GM12878 (cell line): ENCODE data around the gene SLC4A5. TPM values are rescaled to one million over a fixed set of nuclear protein-coding genes. Genes with fewer than 3 reads are reported as not detected.
A peak's percentile ranks its signal among the peaks of the same experiment; 100 is the strongest.

Experiments
- ATF2 ChIP-seq: IDR thresholded peaks from 2 replicates; pipeline ENCODE4 v1.6.1; 2012; ENCODE audit warnings: low read length, inconsistent platforms
- BRCA1 ChIP-seq: IDR thresholded peaks from 2 replicates; pipeline ENCODE4 v1.6.1; 2011; ENCODE audit warnings: low read depth, low read length, improper control_type of control experiment
- EGR1 ChIP-seq, 2 experiments: IDR thresholded peaks; 1 replicate in 1 of 2; 2 replicates in 1 of 2; pipeline ENCODE4 v1.6.1; 2011 to 2012; ENCODE audit warnings: low read depth in 2 of 2, low read length in 2 of 2, borderline replicate concordance in 1 of 2, mild to moderate bottlenecking in 1 of 2, moderate library complexity in 1 of 2
- ESRRA ChIP-seq: IDR thresholded peaks from 2 replicates; pipeline ENCODE4 v1.6.1; 2012; ENCODE audit warnings: mild to moderate bottlenecking, low read length, improper control_type of control experiment
- HCFC1 ChIP-seq: fragments of 150-350 bp; IDR thresholded peaks from 2 replicates; pipeline ENCODE4 v1.6.1; 2014; ENCODE audit warnings: low read length
- IKZF1 ChIP-seq: fragments of 450-650 bp; conservative IDR thresholded peaks from 2 replicates; pipeline ENCODE4 v1.6.1; 2017; ENCODE audit warnings: antibody characterized with exemption, mild to moderate bottlenecking
- IRF3 ChIP-seq: fragments of 450-650 bp; IDR thresholded peaks from 2 replicates; pipeline ENCODE4 v1.6.1; 2014; ENCODE audit warnings: mild to moderate bottlenecking
- KLF5 ChIP-seq: fragments of 450-650 bp; IDR thresholded peaks from 2 replicates; pipeline ENCODE4 v1.6.1; 2014; ENCODE audit warnings: mild to moderate bottlenecking; ENCODE audit not compliant: partially characterized antibody
- LARP7 ChIP-seq: fragments of 450-650 bp; IDR thresholded peaks from 2 replicates; pipeline ENCODE4 v1.6.1; 2017; ENCODE audit warnings: mild to moderate bottlenecking
- MAX ChIP-seq: IDR thresholded peaks from 2 replicates; pipeline ENCODE4 v1.6.1; 2012; ENCODE audit warnings: low read depth, low read length, improper control_type of control experiment
- MTA3 ChIP-seq: IDR thresholded peaks from 2 replicates; pipeline ENCODE4 v1.6.1; 2012; ENCODE audit warnings: low read length, inconsistent platforms, borderline replicate concordance
- NFIC ChIP-seq: IDR thresholded peaks from 2 replicates; pipeline ENCODE4 v1.6.1; 2012; ENCODE audit warnings: low read depth, mild to moderate bottlenecking, inconsistent platforms, low read length, moderate library complexity
- NFYA ChIP-seq: IDR thresholded peaks from 2 replicates; pipeline ENCODE4 v1.6.1; 2011; ENCODE audit warnings: low read depth, mild to moderate bottlenecking, low read length, improper control_type of control experiment, borderline replicate concordance
- NFYB ChIP-seq: IDR thresholded peaks from 2 replicates; pipeline ENCODE4 v1.6.1; 2011; ENCODE audit warnings: low read depth, mild to moderate bottlenecking, low read length, improper control_type of control experiment, moderate library complexity; ENCODE audit not compliant: insufficient read depth
- NKRF ChIP-seq: fragments of 450-650 bp; conservative IDR thresholded peaks from 2 replicates; pipeline ENCODE4 v1.6.1; 2017; ENCODE audit warnings: mild to moderate bottlenecking, moderate library complexity
- POLR2AphosphoS2 ChIP-seq: IDR thresholded peaks from 2 replicates; pipeline ENCODE4 v1.6.1; 2011; ENCODE audit warnings: low read depth, mild to moderate bottlenecking, low read length, improper control_type of control experiment, moderate library complexity
- RUNX3 ChIP-seq: IDR thresholded peaks from 2 replicates; pipeline ENCODE4 v1.6.1; 2012; ENCODE audit warnings: low read length, inconsistent platforms
- SIX5 ChIP-seq: IDR thresholded peaks from 2 replicates; pipeline ENCODE4 v1.6.1; 2011; ENCODE audit warnings: mild to moderate bottlenecking, low read depth, low read length, moderate library complexity; ENCODE audit not compliant: severe bottlenecking
- SKIL ChIP-seq: fragments of 450-650 bp; IDR thresholded peaks from 2 replicates; pipeline ENCODE4 v1.6.1; 2017; ENCODE audit warnings: mild to moderate bottlenecking, low read depth, inconsistent platforms; ENCODE audit not compliant: poor library complexity, severe bottlenecking
- SREBF2 ChIP-seq: IDR thresholded peaks from 2 replicates; pipeline ENCODE4 v1.6.1; 2012; ENCODE audit warnings: mild to moderate bottlenecking, low read length
- WRNIP1 ChIP-seq: IDR thresholded peaks from 2 replicates; pipeline ENCODE4 v1.6.1; 2011; ENCODE audit warnings: low read depth, low read length, improper control_type of control experiment, borderline replicate concordance
- ZBED1 ChIP-seq: IDR thresholded peaks from 2 replicates; pipeline ENCODE4 v1.6.1; 2016; ENCODE audit warnings: borderline replicate concordance
- polyA plus RNA-seq, 11 experiments: library from polyadenylated mRNA; depleted of rRNA in 4 of 11; unstranded in 6 of 11; stranded (reverse) in 5 of 11; fragments of >200 nt; fragmentation: Nextera tagmentation in 4 of 11; fragmentation: Illumina TruSeq in 1 of 11; extraction: Ambion mirVana in 4 of 11; extraction: Trizol in 1 of 11; gene quantifications; 1 replicate in 1 of 11; 2 replicates in 10 of 11; pipeline versions ENCODE4 v1.2.1 to v1.2.3, GENCODE V29; 2011 to 2016; ENCODE audit warnings: inconsistent platforms in 2 of 11, missing spikeins in 2 of 11, low read depth in 1 of 11
- total RNA-seq, 4 experiments: library from RNA; depleted of rRNA in 3 of 4; stranded (reverse); fragments of >200 nt in 3 of 4; fragmentation: Illumina TruSeq in 1 of 4; extraction: Trizol in 1 of 4; gene quantifications; 2 replicates each; pipeline versions ENCODE4 v1.2.1 to v1.2.3, GENCODE V29; 2013 to 2021
- TF ChIP-seq, protein P1 (sequence below): IDR thresholded peaks from 2 replicates; pipeline ENCODE4 v1.6.1; 2011; ENCODE audit warnings: borderline replicate concordance, low read depth, mild to moderate bottlenecking, moderate library complexity, mixed read lengths, low read length; ENCODE audit not compliant: insufficient read depth; ENCODE audit errors: extremely low read length

The SLC4A5 gene
- total and polyA plus RNA-seq, 10 of the 15 experiments (the other 5 are each of a cell fraction or from before 2014, with no cell fraction given): 0.15 to 4.7 (median 1.6) TPM

- no peak for TF ChIP-seq NFYA
- peak; percentile 63; the same call in 1 of the 2 replicates for TF ChIP-seq ATF2
- no peak for TF ChIP-seq KLF5
- TF ChIP-seq, protein P1, sequence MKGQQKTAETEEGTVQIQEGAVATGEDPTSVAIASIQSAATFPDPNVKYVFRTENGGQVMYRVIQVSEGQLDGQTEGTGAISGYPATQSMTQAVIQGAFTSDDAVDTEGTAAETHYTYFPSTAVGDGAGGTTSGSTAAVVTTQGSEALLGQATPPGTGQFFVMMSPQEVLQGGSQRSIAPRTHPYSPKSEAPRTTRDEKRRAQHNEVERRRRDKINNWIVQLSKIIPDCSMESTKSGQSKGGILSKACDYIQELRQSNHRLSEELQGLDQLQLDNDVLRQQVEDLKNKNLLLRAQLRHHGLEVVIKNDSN: no peak
- no peak for TF ChIP-seq POLR2AphosphoS2
- TF ChIP-seq MTA3: no peak
- 0 out of 2 replicates have a peak, but pooled peaks have one; percentile 66 for TF ChIP-seq WRNIP1
- TF ChIP-seq BRCA1: no peak
- no peak for TF ChIP-seq SREBF2
- no peak for TF ChIP-seq LARP7
- TF ChIP-seq SIX5: no peak
- no peak for TF ChIP-seq ESRRA
- TF ChIP-seq NFIC: peak; percentile 64
- peak; percentile 64 for TF ChIP-seq SKIL
- no peak for TF ChIP-seq ZBED1
- peak; percentile 89 for TF ChIP-seq IKZF1
- TF ChIP-seq EGR1 (IDR thresholded peaks at IDR 0.05; ENCODE audit: borderline replicate concordance in 1 of 2, low read depth in 2 of 2, low read length in 2 of 2): no peak
- no peak for TF ChIP-seq IRF3
- no peak; the same call in 1 of the 2 replicates for TF ChIP-seq MAX
- peak; percentile 57; the same call in 1 of the 2 replicates for TF ChIP-seq RUNX3
- 0 out of 2 replicates have a peak, but pooled peaks have one; percentile 12 for TF ChIP-seq NFYB
- TF ChIP-seq NKRF: no peak; the same call in 1 of the 2 replicates
- TF ChIP-seq HCFC1: no peak
Measured at GRCh38 chr2:74181739-74182138, 161.5 kb downstream of the SLC4A5 start (continued).
